GM12865 (cell line): ENCODE data around the gene PLXNA2.
A peak's percentile ranks its signal among the peaks of the same experiment; 100 is the strongest.

Experiments used
- DNase-seq: peaks from one replicate; pipeline ENCODE4 v3.0.0; 2010; ENCODE audit warnings: low read depth
- H3K4me3 ChIP-seq: 2 replicates; pipeline ENCODE4 v1.5.1; 2011; ENCODE audit warnings: mild to moderate bottlenecking, low read depth, low read length, control low read depth
- CTCF ChIP-seq: IDR thresholded peaks from 2 replicates; pipeline ENCODE4 v1.5.1; 2011; ENCODE audit warnings: low read length, control low read depth, low read depth, inconsistent platforms; ENCODE audit not compliant: insufficient read depth; ENCODE audit errors: missing control alignments

The PLXNA2 gene

GRCh38 chr1:208190784-208191183 is 53.4 kb downstream of the PLXNA2 start:
- no peak for DNase-seq
- no peak for TF ChIP-seq CTCF
- H3K4me3 ChIP-seq: no peak overlapping the region

DNA sequence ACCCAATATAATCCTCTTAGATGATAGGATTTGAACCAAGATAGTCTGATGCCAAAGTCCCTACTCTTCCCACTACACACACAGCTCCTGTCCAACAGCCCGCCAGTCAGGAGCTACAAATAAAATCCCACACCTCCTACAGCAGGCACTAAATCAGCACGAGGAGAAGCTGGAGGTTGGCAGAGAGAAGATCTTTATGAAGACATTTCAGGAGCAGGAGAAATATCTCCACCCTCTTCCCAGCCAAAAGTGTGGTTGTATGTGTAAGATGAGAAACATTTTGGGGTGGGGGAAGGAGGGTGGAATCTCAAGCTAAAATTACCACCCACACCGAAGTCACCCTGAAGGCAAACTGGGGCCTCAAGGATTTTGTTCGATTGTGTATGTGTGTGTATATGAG is 54.5 kb downstream of the PLXNA2 start:
- no peak for TF ChIP-seq CTCF
- no peak overlapping the region for H3K4me3 ChIP-seq
- no peak for DNase-seq

- DNase-seq: no peak
These were observed 55.0 kb downstream of the PLXNA2 start for GRCh38 chr1:208189183-208189582.

DNA sequence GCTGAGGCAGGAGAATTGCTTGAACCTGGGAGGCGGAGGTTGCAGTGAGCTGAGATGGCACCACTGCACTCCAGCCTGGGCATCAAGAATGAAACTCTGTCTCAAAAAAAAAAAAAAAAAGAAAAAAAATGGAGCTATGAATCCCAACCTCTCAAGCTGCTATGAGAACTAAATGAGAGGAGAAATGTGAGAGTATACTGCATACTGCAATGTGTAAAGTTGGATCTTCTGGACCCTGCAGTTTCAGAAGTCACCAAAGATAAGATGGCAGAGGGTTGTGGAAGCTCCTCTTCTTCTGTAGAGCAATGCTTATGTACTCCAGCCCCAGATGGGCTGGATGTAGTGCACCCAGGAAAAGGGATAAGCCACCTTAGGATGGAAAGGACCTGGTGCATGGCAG is 55.6 kb downstream of the PLXNA2 start:
- no peak for TF ChIP-seq CTCF
- H3K4me3 ChIP-seq: no peak overlapping the region
- DNase-seq: no peak

More at GRCh38 chr1:208189183-208189582, 55.0 kb downstream of the PLXNA2 start:
- no peak for TF ChIP-seq CTCF
- no peak overlapping the region for H3K4me3 ChIP-seq

- DNase-seq: peak; percentile 37
- no peak for TF ChIP-seq CTCF
- no peak overlapping the region for H3K4me3 ChIP-seq
These were observed 56.6 kb downstream of the PLXNA2 start for GRCh38 chr1:208187499-208188041.

- no peak overlapping the region for H3K4me3 ChIP-seq
- no peak for DNase-seq
- TF ChIP-seq CTCF: no peak
These were observed 58.4 kb downstream of the PLXNA2 start for GRCh38 chr1:208185801-208186231.

GRCh38 chr1:208184966-208185654 is 59.1 kb downstream of the PLXNA2 start:
- no peak for DNase-seq
- no peak for TF ChIP-seq CTCF
- H3K4me3 ChIP-seq: no peak overlapping the region
